ENCODE measurements around the gene PLD3.

- TF ChIP-seq CTCF (IDR thresholded peaks at IDR 0.05; ENCODE audit: low read depth, low read length) (no peak), POLR2A (IDR thresholded peaks at IDR 0.05; ENCODE audit: extremely low read depth, insufficient read length) (no peak)
- TF ChIP-seq, protein P1, sequence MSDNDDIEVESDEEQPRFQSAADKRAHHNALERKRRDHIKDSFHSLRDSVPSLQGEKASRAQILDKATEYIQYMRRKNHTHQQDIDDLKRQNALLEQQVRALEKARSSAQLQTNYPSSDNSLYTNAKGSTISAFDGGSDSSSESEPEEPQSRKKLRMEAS (IDR thresholded peaks at IDR 0.05; ENCODE audit: low read depth, low read length), result no peak
These were observed 12.5 kb upstream of the PLD3 start for GRCh38 chr19:40335855-40336600.
